Stimulated activated CD4-positive, alpha-beta T cell treated with anti-CD3 and anti-CD28 coated beads, Interleukin-15, amount 100 ng/mL, for 48 hours (primary cell): ENCODE data around the gene TRAF5.
"Not testable (repeated sequence)": the region's sequence is repeated elsewhere in the genome, so short reads cannot be mapped to it uniquely, and the experiment has no call there.

Experiments
- DNase-seq, 2 donors: peaks; one replicate each; pipeline ENCODE4 v3.0.0-alpha.2; 2020; ENCODE audit warnings: low read depth in 2 of 2

Gene TRAF5

DNA sequence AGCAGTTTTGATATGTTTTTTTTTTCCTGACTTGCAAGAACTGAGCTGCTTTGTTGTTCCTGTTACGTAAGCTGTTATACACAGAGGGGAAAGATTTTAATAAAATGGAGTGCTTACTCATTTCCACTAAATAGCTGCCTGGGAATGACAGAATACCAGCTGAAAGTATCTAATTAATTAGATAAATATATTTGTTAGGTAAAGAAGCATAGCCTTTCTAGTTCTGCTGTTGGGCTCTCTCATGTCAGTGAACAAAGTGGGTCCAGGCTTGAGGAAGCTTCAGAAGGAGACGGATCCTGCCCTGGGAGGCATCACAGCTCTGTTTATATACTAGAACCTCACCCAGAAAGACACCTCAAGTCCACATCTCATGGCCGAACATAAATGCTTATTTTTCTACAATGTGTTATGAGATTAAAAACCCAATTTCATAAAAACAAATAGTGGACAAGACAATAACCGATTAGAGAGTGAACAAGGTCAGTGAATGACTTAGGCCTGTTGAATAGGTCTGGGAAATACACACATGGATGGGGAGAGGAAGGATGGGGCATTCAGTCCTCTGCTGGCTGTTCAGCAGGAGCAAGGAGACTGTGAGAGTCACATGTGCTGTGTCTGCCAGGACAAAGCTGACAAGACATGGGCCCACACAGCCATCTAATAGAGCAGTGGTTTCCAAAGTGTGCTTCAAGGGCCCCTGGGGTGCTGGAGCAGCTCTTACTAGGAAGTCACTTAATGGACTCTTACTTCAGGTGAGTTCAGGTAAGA is 20.6 kb downstream of the TRAF5 start:
- no peak for DNase-seq

DNA sequence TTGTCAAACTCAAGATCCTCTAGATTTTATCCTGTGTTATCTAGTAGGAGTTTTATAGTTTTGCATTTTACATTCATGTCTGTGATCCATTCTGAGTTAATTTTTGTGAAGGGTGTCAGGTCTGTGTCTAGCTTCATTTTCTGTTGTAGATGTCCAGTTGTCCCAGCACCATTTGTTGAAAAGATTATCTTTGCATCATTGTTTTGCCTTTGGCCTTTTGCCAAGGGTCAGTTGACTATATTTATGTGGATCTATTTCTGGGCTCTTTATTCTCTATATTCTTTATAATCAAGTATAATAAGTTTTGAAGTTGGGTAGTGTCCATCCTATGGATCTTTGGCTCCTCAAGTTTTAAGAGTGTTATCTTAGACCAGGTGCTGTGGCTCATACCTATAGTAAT is 21.9 kb downstream of the TRAF5 start:
- DNase-seq, result no peak

- no peak for DNase-seq
These were observed 23.1 kb downstream of the TRAF5 start for GRCh38 chr1:211349741-211350140.

DNA sequence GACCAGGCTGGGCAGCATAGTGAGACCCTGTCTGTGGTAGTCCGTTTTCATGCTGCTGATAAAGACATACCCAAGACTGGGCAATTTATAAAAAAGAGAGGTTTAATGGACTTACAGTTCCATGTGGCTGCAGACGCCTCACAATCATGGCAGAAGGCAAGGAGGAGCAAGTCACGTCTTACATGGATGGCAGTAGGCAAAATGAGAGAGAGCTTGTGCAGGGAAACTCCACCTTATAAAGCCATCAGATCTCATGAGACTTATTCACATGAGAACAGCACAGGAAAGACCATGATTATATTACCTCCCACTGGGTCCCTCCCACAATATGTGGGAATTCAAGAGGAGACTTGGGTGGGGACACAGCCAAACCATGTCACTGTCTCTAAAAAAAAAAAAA is 25.4 kb downstream of the TRAF5 start:
- DNase-seq, result not testable (repeated sequence)

DNA sequence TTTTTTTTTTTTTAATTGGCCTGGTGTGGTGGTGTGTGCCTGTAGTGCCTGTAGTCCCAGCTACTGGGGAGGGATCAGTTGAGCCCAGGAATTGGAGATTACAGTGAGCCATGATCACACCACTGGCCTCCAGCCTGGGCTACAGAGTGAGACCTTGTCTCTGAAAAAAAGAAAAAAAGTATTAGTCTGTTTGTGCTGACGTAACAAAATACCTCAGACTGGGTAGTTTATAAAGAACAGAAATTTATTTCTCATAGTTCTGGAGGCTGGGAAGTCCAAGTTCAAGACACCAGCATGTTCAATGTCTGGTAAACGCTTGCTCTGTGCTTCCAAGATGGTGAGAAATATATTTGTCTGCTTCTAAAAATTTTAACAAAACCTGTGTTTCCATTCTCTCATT is 25.8 kb downstream of the TRAF5 start:
- no peak for DNase-seq

GRCh38 chr1:211352985-211353515 is 26.4 kb downstream of the TRAF5 start:
- peak in 1 of 2 donors; percentile 36 for DNase-seq

- DNase-seq, result no peak
These were observed 27.1 kb downstream of the TRAF5 start for GRCh38 chr1:211353562-211354212.

- DNase-seq, result no peak
These were observed 29.2 kb downstream of the TRAF5 start for GRCh38 chr1:211355873-211356272.

GRCh38 chr1:211356723-211357407 is 30.2 kb downstream of the TRAF5 start:
- no peak for DNase-seq

DNA sequence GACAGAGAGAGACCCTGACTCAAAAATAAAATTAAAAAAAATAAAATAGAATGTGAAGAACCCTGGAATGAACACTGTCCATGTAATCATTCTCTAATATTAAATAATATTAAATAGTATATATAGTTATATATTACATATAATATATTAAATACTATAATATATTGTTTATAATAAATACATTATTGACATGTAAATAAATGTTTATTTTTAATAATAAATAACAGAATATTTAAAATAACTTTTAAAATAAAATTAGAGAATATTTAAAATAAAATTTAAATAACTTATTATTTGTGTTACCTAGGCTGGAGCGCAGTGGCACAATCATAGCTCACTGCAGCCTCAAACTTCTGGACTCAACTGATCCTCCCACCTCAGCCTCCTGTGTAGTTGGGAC is 32.1 kb downstream of the TRAF5 start:
- DNase-seq, result no peak

GRCh38 chr1:211359876-211360275 is 33.2 kb downstream of the TRAF5 start:
- no peak for DNase-seq

DNA sequence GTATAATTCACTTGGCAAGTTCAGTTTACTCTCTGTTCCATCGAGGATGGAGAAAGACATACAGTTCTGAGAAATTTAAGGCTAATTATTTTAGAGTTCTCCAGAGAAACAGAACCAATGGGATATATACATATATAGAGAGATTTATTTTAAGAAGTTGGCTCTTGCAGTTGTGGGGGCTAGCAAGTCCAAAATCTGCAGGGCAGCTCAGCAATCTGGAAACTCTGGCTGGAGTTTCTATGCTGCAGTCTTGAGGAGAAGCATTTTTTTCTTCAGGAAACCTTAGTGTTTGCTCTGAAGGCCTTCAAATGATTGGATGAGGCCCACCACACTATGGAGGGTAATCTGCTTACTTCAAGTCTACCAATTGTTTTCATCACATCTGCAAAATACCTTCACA is 34.6 kb downstream of the TRAF5 start:
- DNase-seq, result no peak

GRCh38 chr1:211369640-211370039 is 43.0 kb downstream of the TRAF5 start:
- no peak for DNase-seq

DNA sequence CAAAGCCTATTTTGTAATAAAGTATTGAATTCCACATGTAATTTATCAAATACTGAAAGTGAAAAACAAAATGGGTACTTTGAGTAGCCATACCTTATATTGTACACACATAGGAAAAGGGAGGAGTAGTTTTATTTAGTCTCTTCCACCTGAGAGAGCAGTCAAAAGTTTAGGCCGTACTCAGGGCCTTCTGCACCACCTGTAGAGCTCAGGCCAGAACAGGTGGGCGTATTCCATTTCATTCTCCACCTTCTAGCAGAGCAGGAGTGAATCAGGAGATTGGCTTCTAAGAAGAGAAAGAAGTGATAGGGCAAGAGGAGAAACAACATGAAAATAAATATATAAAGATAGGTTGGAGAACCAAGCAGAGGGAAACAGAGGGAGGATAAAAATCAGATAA is 44.0 kb downstream of the TRAF5 start:
- no peak for DNase-seq

GRCh38 chr1:211371406-211372105 is 44.9 kb downstream of the TRAF5 start:
- DNase-seq, result no peak

DNA sequence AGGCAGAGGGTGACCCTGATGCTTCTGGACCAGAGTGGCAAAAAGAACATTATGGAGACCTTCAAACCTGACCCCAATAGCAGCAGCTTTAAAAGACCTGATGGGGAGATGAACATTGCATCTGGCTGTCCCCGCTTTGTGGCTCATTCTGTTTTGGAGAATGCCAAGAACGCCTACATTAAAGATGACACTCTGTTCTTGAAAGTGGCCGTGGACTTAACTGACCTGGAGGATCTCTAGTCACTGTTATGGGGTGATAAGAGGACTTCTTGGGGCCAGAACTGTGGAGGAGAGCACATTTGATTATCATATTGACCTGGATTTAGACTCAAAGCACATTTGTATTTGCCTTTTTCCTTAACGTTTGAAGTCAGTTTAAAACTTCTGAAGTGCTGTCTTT is 45.8 kb downstream of the TRAF5 start:
- DNase-seq, result no peak

DNA sequence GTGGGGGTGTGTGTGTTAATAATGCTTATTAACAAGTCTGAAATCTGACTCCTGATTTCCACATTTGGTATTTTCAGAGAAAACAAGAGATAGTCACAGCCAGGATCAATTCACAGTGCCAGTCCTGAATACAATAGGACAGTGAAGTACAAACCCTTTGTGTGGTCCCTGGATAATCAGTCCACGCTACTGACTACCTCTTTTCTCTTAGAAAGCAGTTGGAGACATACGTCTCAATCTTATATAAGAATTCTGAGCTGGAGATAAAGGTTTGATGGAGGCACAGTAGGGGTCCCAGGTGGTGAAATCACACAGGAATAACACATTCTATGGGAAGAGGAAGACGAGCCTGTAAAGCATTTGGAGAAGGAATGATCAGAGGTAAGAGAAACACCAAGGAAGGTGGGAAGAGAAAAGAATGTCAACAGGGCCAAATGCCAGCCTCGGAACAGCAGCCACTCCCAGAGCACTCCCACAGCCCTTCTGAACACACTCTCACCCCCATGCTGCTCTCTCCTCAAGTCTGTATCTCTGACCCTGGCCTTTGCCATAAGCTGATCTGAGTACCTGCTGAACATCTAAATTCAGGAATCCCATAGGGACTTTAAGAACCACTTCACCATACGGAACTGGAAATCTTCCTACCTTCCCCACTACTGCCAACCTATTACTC is 48.6 kb downstream of the TRAF5 start:
- no peak for DNase-seq

DNA sequence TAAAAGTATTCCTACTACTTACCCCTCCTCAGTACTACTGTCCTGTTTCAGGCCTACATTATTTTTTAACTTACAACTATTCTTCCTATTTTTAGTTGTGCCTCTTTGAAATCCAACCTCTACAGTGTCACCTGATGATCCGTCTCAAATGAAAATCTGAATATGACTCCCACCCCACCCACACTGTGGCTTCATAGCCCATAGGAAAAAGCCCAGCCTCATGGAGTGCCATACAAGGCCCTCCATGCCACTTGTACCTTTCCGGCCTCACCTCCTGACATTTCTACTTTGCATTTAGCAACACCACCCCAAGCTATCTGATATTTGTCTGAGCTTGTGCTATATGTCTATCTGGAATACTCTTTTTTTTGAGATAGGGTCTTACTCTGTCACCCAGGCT is 49.3 kb downstream of the TRAF5 start:
- no peak for DNase-seq

- DNase-seq, result no peak
These were observed 50.3 kb downstream of the TRAF5 start for GRCh38 chr1:211376807-211377470.

- DNase-seq, result no peak
These were observed 51.2 kb downstream of the TRAF5 start for GRCh38 chr1:211377539-211378450.
